GM19043 (cell line): ENCODE results near the gene TMEM38A.
"Not testable (repeated sequence)": the region's sequence is repeated elsewhere in the genome, so short reads cannot be mapped to it uniquely, and the experiment has no call there.

Source experiments
- ATAC-seq: cut with Tn5 transposase; IDR thresholded peaks from one replicate; pipeline ENCODE4 v1.9.1; 2021; ENCODE audit warnings: low read depth; ENCODE audit not compliant: unreplicated experiment

TMEM38A gene

DNA sequence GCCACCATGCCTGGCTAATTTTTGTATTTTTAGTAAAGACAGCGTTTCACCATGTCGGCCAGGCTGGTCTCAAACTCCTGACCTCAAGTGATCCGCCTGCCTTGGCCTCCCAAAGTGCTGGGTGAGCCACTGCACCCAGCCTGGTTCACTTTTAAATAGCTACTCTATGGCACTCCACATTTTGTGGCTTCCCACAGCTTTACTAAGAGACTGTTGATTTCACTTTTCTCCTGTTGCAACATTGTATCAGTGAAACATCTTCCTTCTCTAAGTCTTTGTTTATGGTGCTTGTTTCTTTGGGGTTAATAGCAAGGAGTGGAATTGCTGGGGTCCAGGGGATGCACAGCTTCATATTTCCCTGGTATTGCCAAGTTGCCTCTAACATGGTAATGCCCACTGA, 12.3 kb downstream of the TMEM38A start:
- ATAC-seq, result no peak

DNA sequence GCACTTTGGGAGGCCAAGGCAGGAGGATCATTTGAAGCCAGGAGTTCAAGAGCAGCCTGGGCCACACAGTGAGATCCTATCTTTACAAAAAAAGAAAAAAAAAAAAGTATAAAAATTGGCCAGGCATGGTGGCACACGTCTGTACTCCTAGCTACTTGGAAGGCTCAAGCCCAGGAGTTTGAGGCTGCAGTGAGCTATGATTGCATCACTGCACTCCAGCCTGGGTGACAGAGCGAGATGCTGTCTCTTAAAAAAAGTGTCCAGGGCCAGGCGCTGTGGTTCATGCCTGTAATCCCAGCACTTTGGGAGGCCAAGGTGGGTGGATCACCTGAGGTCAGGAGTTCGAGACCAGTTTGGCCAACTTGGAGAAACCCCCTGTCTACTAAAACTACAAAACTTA, 12.9 kb downstream of the TMEM38A start:
- ATAC-seq, result not testable (repeated sequence)

DNA sequence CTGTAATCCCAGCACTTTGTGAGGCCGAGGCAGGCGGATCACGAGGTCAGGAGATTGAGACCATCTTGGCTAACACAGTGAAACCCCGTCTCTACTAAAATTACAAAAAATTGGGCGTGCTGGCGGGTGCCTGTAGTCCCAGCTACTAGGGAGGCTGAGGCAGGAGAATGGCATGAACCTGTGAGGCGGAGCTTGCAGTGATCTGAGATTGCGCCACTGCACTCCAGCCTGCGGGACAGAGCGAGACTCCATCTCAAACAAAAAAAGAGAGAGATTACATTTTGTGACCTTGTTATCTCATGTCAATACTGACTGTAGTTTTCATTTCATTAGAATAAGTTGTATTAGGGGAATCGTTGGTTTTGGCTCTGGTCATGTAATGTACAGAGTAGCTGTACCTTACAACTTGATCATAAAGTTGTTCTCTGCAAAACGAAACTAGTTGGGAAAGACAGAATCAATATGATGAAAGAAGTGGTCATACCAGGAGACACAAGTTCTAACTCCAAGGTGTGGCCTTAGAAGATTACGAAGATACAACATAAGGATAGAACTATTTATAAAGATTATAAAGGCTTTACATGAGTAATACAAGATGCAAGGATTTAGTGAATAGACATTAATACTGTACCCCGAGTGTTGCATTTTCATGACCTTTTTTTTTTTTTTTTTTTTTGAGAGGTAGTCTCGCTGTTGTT, 15.3 kb downstream of the TMEM38A start:
- no peak for ATAC-seq

GRCh38 chr19:16677055-16677454, 16.1 kb downstream of the TMEM38A start:
- ATAC-seq, result no peak

- ATAC-seq, result no peak
These were observed 17.6 kb downstream of the TMEM38A start for GRCh38 chr19:16678498-16678897.

GRCh38 chr19:16679811-16680210, 18.9 kb downstream of the TMEM38A start:
- no peak for ATAC-seq

GRCh38 chr19:16682539-16682938, 21.6 kb downstream of the TMEM38A start:
- no peak for ATAC-seq

GRCh38 chr19:16684216-16684615, 23.3 kb downstream of the TMEM38A start:
- no peak for ATAC-seq

- no peak for ATAC-seq
These were observed 27.1 kb downstream of the TMEM38A start for GRCh38 chr19:16688084-16688483.

- no peak for ATAC-seq
These were observed 38.0 kb downstream of the TMEM38A start for GRCh38 chr19:16698914-16699313.

GRCh38 chr19:16702123-16702522, 41.2 kb downstream of the TMEM38A start:
- no peak for ATAC-seq

GRCh38 chr19:16703677-16704076, 42.7 kb downstream of the TMEM38A start:
- ATAC-seq, result no peak

DNA sequence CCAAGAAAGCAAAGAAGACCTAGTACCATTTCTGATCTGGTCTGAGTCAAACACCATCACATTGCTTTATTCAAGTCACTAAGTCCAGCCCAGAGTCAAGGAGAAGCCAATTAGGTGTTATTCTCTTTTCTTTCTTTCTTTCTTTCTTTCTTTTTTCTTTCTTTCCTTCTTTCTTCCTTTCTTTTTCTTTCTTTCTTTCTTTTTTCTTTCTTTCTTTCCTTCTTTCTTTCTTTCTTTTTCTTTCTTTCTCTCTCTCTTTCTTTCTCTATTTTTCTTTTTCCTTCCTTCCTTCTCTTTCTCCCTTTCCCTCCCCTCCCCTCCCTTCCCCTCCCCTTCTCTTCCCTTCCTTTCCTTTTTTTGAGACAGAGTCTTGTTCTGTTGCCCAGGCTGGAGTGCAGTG, 49.9 kb downstream of the TMEM38A start:
- not testable (repeated sequence) for ATAC-seq

DNA sequence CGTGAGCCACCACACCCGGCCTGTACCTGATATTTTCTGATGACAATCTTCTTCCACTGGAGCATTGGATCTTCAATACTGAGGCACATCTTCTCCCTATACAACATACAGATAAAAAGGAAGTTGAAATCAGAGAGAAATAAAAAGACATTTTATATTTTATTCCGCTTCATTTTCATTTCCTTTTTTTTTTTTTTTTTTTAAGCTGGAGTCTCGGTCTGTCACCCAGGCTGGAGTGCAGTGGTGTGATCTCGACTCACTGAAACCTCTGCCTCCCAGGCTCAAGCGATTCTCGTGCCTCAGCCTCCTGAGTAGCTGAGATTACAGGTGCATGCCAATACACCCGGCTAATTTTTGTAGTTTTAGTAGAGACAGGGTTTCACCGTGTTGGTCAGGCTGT, 51.4 kb downstream of the TMEM38A start:
- ATAC-seq, result not testable (repeated sequence)

DNA sequence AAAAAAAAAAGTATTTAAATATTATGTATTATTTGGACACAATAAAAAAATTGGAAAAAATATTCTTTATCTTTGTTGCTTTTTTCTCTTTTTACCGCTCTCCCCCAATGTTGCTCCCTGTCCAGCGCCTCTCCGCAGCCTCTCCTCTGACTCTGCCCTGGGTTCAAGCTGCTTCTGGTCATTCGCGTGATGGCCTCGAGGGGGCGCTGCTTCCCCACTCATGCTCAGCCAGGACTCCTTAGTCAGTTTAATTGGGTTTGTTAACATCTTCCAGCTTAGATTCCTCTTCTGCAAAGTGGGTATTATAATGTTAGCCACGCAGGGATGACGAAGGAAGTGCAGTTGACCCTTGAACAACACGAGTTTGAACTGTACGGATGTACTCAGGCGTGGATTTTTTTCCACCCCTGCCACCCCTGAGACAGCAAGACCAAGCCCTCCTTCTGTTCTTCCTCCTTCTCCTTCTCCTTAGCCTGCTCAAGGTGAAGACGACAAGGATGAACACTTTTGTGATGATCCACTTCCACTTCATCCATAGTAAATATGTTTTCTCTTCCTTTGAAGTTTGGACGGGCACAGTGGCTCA, 53.9 kb downstream of the TMEM38A start:
- no peak for ATAC-seq

DNA sequence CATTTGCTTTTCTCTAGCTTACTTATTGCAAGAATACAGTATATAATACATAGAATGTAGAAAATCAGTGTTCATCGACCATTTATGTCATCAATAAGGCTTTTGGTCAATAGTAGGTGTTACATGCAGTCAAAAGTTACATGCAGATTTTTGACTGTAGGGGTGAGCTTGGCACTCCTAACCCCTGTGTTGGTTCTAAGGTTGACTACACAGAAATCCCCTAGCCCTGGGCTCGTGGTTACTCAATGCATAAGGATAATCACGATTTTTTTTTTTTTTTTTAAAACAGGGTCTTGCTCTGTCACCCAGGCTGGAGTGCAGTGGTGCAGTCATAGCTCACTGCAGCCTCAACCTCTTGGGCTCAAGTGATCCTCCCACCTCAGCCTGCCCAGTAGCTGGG, 54.7 kb downstream of the TMEM38A start:
- ATAC-seq, result no peak

- no peak for ATAC-seq
These were observed 60.1 kb downstream of the TMEM38A start for GRCh38 chr19:16721051-16721450.

- no peak for ATAC-seq
These were observed 61.7 kb downstream of the TMEM38A start for GRCh38 chr19:16722591-16722990.

GRCh38 chr19:16726916-16727315, 66.0 kb downstream of the TMEM38A start:
- no peak for ATAC-seq

- not testable (repeated sequence) for ATAC-seq
These were observed 74.8 kb downstream of the TMEM38A start for GRCh38 chr19:16735650-16736266.

DNA sequence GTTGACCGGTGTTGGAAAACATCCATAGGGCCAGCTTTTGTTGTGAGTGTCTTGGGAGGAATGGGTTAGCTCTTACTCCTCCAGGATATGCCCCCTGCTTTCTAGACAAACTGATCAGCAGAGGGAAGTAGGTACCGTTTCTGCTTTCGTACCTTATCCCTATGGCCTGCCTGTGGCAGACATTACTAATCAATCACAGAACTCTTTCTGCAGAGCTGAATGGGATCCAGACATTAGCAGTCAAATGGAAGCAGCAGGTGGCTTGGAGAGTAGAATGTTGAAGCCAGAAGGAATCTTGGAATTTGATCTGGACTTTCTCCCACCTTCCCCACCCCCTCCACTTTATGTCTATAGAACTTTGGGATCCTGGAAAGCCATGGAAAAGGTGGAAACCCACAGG, 75.8 kb downstream of the TMEM38A start:
- ATAC-seq, result no peak

- no peak for ATAC-seq
These were observed 77.0 kb downstream of the TMEM38A start for GRCh38 chr19:16737911-16738310.
